PC-9 (cell line): Measurements from ENCODE around the gene VSIG8.

Experiments used
- EZH2 ChIP-seq: fragments of 200-600 bp; sonication (generic); IDR thresholded peaks from 2 replicates; pipeline ENCODE4 v1.8.0; 2017; ENCODE audit warnings: antibody characterized with exemption, low read depth
- TF ChIP-seq, protein P1 (sequence below): fragments of 200-600 bp; sonication (generic); conservative IDR thresholded peaks from 2 replicates; pipeline ENCODE4 v1.6.1; 2017; ENCODE audit warnings: mixed run types, antibody characterized with exemption, mild to moderate bottlenecking, moderate library complexity

DNA sequence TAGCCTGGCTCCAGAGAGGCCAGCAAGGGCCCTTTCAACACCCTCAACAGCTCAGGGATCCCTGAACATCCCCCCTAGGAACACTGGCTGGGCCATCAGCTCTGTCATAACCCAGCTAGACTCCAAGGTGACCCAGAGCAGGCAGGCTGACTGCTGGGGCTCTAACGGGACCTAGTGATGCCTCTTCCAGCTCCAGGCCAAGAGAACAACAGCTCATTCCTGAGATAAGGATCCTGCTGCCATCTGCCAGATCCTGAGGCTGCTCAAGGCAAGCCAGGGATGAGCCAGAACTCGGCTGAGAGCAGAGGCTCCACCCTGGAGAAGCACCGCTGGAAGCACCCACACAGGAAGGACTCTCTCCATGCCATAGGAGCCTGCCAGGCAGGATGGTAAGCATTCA is 2.0 kb downstream of the VSIG8 start:
- TF ChIP-seq, protein P1, sequence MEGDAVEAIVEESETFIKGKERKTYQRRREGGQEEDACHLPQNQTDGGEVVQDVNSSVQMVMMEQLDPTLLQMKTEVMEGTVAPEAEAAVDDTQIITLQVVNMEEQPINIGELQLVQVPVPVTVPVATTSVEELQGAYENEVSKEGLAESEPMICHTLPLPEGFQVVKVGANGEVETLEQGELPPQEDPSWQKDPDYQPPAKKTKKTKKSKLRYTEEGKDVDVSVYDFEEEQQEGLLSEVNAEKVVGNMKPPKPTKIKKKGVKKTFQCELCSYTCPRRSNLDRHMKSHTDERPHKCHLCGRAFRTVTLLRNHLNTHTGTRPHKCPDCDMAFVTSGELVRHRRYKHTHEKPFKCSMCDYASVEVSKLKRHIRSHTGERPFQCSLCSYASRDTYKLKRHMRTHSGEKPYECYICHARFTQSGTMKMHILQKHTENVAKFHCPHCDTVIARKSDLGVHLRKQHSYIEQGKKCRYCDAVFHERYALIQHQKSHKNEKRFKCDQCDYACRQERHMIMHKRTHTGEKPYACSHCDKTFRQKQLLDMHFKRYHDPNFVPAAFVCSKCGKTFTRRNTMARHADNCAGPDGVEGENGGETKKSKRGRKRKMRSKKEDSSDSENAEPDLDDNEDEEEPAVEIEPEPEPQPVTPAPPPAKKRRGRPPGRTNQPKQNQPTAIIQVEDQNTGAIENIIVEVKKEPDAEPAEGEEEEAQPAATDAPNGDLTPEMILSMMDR = no peak
- TF ChIP-seq EZH2 = no peak
